OCI-LY1 (cell line): ENCODE measurements around the gene PARP3.

Source experiments
- EZH2 ChIP-seq: fragments of 200-600 bp; sonication (generic), shearing (Covaris generic); IDR thresholded peaks from 2 replicates; pipeline ENCODE4 v1.8.0; 2017; ENCODE audit warnings: borderline replicate concordance, mixed run types, mild to moderate bottlenecking, antibody characterized with exemption, low read length, moderate library complexity, mixed read lengths
- TF ChIP-seq, protein P1 (sequence below): fragments of 200-600 bp; sonication (generic), shearing (Covaris generic); IDR thresholded peaks from 2 replicates; pipeline ENCODE4 v1.5.1; 2017; ENCODE audit warnings: mild to moderate bottlenecking, antibody characterized with exemption, low read length, moderate library complexity, mixed read lengths

DNA sequence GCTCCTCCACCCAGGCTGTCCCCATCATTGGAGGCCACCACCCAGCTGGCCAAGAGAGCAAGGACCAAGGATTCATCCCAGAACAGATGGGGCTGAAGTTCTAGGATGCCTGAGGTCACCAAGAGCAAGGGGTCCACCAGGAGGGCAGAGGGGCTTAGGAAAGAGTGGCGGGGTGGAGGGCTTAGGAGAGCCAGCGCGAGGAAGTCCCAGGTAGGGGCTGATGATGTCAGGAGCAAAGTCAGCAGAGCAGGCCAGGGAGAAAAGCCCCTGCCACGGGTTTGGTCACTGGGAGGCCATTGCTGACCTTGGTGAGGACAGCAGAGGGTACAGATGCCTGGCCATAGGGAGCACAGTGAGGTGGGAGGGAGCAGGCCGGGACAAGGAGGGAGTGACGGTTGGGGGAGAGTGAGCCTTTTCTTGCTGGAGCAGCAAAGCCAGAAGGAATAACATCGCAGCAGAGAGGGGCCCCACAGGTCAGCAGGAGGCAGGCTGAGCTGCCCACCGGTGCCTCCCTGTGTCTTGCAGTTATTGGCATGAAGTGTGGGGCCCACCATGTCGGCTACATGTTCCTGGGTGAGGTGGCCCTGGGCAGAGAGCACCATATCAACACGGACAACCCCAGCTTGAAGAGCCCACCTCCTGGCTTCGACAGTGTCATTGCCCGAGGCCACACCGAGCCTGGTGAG, 5.2 kb downstream of the PARP3 start:
- TF ChIP-seq, protein P1, sequence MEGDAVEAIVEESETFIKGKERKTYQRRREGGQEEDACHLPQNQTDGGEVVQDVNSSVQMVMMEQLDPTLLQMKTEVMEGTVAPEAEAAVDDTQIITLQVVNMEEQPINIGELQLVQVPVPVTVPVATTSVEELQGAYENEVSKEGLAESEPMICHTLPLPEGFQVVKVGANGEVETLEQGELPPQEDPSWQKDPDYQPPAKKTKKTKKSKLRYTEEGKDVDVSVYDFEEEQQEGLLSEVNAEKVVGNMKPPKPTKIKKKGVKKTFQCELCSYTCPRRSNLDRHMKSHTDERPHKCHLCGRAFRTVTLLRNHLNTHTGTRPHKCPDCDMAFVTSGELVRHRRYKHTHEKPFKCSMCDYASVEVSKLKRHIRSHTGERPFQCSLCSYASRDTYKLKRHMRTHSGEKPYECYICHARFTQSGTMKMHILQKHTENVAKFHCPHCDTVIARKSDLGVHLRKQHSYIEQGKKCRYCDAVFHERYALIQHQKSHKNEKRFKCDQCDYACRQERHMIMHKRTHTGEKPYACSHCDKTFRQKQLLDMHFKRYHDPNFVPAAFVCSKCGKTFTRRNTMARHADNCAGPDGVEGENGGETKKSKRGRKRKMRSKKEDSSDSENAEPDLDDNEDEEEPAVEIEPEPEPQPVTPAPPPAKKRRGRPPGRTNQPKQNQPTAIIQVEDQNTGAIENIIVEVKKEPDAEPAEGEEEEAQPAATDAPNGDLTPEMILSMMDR: no peak
- no peak for TF ChIP-seq EZH2
